GM21360 (cell line): Measurements from ENCODE around the gene TICAM2.
"Not testable (repeated sequence)": the region's sequence is repeated elsewhere in the genome, so short reads cannot be mapped to it uniquely, and the experiment has no call there.

Source experiments
- ATAC-seq: cut with Tn5 transposase; IDR thresholded peaks from one replicate; pipeline ENCODE4 v1.9.1; 2021; ENCODE audit warnings: mild to moderate bottlenecking, moderate library complexity; ENCODE audit not compliant: unreplicated experiment

TICAM2 gene, protein sequence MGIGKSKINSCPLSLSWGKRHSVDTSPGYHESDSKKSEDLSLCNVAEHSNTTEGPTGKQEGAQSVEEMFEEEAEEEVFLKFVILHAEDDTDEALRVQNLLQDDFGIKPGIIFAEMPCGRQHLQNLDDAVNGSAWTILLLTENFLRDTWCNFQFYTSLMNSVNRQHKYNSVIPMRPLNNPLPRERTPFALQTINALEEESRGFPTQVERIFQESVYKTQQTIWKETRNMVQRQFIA

DNA sequence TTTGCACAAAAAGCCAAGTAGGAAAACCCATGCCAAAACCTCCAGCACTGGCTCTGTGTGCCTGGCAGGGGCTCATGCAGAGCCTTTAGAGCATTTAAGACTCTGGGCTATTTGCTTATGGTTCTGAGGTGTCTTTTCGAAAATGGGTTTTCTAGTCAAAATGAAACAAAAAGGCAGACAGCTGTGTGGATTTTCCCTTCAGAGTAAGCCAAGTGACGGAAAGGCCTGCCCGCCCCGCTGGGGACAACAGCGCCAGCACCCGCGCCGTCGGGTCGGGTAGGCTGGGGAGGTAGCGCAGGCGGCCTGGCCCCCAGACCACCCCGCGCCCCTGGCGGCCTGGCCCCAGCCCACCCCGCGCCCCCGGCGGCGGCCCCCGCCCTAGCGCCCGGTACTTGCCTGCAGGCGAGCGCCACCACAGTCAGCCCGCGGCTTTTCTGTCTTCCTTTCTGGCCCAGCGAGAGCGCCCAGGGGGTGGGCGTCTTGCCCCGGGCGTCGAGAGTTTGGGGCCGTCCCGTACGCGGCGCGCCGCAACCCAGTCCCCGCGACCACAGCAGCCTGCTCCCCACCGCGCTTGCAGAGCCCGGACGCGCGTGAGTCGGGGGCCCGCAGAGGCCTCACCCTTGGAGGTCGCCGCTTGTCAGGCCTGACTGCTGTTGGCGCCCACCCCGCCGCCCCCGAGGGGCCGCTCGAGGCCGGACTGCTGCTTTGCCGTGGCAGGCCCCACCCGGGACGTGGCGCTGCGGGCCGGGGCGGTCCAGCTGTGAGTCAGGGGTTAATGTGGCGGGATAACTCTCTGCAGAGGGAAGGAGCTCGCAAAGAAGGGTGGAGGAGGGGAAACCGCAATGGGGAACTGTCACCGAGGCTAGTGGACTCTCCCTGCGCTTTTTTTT lies at the start of gene TICAM2:
Gene TICAM2, minus strand, starts transcription at position 779 of the 890 bp plus-strand sequence. CDS start 21,223 bp downstream, outside the sequence.
- ATAC-seq = peak; percentile 63

DNA sequence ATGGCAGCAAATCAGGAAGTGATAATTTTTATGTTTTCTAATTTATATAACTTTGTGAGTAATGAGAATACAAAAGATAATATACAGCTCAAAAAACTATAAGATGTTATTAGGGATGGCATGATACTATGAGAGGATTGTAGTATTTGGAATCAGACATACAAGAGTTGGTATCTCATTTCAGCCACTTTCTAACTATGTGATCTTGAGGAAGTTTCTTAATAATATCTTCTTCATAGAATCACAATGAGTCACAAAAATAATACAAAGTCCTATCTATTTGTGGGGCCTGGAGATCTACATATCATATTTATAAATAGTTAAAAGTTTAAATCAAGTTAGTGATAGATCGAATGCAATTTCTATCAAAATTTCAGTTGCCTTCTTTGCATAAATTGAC lies 47.3 kb upstream of the TICAM2 start:
- no peak for ATAC-seq

DNA sequence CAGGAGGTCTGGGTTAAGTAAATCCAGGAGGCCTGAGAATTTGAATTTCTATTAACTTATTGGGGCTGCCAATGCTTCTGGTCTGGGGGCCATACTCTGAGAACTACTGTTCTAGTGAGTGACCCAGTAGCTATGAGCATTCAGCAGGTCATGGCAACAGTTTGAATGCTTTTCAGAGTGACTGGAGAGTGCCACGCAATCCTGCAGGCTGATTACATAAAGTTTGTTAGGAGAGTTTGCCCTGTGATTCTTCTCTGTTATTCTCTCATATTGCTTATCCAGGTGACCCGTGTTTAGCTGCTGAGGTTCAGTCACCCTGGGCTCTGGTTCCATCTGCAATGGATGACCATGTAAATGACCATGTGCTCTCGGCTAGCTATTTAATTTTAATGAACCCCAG lies 45.8 kb upstream of the TICAM2 start:
- no peak for ATAC-seq

DNA sequence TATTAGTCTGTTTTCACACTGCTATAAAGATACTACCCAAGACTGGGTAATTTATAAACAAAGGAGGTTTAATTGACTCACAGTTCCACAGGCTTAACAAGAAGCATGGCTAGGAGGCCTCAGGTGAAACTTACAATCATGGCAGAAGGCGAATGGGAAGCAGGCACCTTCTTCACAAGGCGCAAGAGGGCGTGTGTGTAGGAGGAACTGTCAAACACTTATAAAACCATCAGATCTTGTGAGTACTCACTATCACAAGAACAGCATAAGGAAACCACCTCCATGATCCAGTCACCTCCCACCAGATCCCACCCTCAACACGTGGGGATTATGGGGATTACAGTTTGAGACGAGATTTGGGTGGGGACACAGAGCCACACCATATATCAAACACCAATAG lies 43.1 kb upstream of the TICAM2 start:
- ATAC-seq = not testable (repeated sequence)

DNA sequence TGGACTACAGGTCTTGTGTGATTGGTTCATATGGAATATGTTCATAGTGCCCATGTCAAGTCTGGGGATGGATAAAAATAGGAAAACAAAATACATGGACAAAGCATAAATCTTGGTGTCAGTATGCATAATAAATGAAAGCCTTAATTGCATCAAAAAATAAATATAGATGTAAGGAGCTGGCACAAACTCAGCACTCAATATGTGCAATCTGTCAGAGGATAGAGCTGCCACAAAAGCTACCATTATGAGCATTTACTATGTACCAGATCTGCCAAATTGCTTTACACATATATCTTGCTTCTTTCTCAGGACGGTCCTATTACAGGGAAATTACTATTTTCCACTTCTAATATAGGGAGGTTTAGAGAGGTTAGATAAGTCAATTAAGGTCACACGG lies 41.8 kb upstream of the TICAM2 start:
- no peak for ATAC-seq

DNA sequence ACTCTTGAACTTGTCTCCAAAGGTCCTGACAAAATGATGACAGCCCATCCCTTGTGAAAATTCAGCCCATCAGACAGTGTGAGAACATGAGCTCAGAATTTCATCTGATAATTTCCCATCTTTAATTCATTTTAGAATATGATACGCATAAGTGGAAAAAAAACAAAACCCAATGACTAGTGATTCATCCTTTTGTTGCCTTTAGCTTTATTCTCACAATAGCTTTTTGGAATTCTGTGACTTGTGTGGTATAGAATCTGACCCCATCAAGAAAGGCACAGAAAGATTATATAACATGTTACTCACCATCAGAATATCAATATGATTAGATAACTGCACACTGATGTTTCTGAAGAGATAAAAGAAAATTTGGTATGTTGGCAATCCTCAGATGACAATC lies 39.7 kb upstream of the TICAM2 start:
- ATAC-seq = no peak

DNA sequence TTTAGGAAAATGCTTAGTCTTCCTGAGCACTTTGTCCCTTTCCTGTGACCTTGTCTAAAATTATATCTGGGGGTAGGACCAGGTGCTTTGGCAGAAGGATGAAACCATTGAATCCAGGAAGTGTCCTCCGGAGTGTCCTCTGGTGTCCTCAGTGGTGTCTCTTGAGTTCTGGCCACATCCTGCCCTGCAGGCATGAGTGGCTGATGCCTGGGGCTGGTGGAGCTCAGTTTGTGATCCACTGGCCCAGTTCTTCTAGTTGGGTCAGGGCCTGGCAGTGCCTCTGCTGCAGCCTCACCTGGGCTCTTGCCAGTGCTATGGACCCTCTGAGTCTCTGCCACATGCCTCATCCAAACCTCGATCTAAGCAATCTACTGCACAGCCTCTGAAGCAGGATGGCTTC lies 38.0 kb upstream of the TICAM2 start:
- no peak for ATAC-seq

DNA sequence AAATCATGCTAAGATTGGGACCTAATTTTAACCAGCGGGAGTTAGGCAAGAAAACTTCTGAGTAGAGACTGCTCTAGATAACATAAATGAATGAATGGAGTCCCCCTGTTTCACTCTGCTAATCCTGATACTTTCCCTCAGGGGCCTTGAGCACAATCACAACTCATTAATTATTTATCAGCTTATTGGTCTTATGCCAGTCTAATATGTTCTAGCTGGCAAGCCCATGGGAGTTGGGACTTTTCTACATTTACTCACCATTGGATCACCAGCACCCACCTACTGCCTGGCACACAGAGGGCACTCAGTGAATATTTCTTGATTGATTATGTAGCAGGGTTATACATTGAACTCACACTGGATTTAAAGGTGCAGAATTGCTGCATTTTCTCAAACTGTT lies 37.1 kb upstream of the TICAM2 start:
- no peak for ATAC-seq

DNA sequence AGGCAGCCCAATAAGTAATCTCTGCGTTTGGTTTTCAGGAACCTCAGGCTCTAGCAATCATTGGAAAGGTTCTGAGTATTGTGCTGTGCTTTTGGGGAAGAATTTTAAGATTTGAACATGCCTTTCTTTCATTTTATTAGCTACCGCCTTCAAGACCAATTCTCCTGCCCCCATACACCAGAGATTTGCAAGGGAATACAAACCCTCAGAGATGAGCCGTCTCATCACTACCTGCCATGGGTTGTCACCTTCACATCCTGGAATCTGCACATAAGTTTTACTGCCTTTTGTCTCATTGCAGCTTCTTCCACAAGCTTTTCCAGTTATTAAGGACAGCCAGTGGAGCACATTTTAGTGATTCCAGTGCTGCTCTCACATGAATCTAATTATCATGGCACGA lies 35.2 kb upstream of the TICAM2 start:
- ATAC-seq = no peak

DNA sequence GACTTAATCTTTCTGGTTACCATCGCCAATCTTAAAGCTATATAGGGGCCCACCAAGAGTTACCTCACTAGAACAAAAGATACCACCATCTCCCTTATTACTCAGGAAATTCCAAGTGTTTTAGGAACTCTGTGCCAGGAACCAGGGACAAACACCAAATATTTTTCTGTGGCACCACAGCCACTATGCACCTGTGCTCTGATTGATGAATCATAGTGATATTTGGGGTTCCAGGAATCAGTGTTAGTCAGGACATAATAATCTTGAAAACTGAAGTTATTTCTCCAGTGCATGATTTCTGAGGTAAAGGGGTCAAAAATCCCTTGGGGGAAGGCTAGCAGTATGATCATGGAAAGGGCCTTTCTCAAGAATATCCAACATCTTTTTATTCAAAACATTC lies 33.7 kb upstream of the TICAM2 start:
- ATAC-seq = no peak

DNA sequence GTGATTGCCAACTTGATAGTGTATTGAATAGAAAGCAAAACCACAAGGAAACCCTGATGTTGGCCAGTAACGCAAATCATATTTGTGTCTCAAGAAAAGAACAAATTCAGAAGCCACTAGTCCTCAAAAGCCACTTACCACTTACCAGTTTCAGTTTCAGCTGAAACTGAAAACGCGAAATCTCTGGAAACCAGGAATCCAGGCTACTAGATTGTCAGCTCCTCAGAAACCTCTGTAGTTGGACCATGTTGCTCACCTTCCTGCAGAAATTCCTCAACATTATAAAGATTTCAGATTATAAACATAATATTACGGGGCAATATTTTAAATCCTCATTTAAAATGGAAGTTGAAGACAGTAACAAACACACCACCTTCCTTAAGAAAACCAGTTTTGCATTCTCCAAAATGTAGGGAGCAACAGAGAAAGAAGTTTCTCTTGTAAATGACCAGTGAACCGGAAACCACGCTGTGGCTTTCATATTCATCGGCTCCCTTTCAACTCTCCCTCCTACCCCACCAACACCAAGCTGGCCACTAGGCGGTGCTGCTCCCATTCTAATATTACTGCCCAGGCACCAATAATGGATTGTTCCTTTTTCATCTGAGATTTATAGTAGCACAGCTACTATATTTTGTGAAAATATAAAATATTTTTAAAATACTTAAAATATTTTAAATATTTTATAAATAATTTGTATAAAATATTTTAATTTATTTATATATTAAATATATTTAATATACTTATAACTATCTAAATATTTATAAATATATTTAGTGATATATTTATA lies 32.3 kb upstream of the TICAM2 start:
- ATAC-seq = peak; percentile 55

DNA sequence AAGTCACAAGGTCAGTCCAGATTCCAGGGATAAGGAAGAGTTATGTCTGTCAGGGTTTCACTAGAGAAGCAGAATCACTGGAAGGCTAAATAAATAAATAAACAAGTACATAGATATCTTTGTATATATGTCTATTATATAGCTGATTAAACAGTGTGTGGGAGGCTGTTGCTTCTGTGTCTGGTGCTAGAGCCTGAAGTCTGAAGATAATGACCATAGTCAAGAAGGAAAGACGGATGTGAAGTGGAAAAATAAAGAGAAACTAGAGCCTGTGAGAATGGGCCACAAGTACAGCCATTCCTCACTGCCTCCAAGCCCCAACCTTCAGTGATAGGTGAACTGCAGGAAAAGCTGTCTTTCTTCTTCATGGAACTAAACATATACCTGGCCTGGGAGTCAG lies 27.6 kb upstream of the TICAM2 start:
- no peak for ATAC-seq

DNA sequence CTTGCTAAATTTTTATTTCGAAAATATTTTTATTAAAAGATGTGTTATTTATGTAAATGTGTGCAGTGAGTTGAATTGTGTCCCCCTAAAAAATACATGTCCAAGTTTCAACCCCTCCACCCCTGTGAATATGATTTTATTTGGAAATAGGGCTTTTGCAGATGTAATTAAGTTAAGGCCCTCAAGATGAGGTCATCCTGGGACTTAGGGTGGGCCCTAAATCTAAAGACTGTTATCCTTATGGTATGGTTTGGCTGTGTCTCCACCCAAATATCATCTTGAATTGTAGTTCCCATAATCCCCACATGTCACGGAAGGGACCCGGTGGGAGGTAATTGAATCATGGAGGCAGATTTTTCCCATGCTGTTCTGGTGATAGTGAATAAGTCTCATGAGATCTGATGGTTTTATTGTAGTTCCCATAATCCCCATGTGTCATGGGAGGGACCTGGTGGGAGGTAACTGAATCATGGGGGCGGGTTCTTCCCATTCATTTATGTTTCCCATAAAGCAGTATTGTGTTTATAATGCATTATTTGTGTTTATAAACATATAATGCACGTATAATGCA lies 25.1 kb upstream of the TICAM2 start:
- ATAC-seq = no peak

DNA sequence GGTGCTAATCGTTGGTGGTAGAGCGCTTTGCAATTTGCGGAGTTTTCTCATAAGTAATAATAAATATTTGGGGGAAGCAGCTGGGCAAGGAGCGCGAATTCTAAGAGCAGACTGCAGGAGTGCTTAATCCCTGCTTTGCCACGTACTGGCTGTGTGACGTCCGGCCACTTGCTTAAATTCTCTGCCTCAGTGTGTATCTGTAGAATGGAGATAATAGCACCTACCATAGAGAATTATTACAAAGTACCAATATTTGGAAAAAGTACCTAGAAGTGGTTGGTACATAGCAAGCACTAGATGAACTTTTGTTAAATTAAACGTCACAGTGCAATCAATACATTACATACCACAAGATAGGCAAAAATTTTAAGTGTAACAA lies 24.2 kb upstream of the TICAM2 start:
- ATAC-seq = peak; percentile 36

DNA sequence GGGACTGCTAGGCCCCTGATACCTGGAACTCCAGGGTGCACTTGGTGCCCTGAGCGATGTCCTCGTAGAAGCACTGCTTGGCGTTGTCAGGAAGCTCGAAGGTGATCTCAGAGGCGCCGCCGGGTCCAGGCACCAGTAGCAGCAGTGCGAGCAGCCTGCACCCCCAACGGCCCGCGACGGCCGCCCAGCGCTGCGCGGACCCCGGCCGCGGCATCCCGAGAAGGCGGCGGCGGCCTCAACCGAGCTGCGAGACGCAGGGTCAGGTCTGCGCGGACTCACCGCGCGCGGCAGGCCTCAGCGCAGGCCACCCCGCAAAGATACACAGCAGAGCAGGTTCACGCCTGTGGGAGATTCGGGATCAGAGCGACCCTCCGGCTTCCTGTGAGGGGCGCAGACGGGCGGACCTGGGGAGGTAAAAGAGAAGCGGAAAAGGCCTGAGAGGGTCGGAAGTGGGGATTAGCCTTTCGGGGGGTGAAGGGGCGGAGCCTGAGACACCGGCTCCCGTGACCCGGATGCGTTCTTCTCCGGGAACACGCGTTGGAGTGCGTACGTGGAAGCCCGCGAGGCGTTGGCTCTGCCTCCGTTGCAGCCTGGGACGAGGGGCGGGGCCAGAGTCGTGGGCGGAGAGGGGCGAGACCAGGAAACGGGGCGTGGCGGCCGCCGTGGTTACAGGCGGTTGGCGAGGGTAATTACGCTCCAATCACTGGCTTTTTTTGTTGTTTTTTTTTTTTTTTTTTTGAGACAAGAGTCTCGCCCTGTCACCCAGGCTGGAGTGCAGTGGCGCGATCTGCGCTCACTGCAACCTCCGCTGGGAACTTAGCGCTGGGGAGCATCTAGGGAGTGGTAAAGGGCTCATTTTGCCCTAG lies 23.5 kb upstream of the TICAM2 start, which contains the start of gene TMED7:
Gene TMED7, minus strand, starts transcription at position 458 of the 866 bp plus-strand sequence. Its CDS starts 244 bp downstream, at position 214.
- peak; percentile 89 for ATAC-seq

DNA sequence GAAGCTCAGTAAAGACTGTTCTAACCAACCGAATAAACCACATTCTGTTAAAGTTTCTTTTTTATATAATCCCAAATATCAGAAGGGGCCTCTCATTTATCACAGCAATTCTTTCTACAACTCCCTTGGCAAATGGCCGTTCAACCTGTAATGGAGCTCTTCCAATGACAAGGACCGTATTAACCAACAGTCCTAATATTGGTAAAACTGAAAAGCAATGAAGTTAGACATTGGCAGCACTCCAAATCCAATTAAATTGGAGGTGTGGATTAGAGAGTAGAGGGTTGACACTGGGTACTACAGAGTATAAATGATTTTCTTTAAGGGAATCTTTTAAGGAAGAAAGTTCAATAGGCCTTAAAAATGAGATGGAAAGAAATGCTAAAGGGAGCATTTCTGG lies 22.7 kb upstream of the TICAM2 start:
- ATAC-seq = no peak

DNA sequence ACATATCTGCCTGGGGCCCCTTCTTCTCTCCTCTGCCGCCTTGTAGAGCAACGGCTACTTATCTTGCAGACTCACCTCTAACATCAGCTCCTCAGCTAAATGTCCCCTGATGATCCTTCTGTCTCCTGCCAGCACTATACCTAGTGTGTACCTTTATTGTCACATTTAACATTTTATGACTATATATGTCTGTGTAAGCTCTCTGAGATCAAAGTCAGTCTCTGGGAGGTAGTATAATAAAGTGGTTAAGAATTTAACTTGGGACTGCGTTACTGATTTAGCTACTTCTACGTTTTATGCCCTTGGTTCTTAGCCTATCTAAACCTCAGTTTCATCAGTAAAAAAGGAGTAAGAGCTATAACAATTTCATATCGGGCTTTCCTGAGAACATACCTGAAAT lies 21.4 kb upstream of the TICAM2 start:
- no peak for ATAC-seq

DNA sequence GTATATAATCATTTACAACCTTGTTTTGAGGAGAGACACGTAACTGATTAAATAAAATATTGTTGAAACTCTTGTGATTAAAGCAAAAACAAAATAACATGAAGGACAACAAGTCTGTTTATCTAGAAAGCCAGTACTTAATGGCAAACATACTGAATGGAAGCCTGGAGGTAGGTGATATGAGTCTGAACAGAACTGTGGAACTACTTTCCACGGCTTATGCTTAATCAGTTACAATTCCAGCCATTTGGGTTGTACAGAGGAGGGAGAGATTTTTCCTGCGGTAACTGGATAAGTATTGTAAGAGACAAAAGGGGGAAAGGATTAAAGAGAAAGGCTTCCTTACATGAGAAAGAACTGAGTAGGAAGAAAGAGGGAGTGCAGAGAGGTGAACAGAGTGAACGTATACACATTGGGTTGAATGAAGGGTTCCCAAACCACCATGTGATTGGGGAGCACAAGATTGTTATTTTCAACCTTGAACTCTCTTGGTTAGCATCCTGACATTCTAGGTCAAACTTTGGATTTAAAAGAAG lies 19.2 kb upstream of the TICAM2 start:
- no peak for ATAC-seq

DNA sequence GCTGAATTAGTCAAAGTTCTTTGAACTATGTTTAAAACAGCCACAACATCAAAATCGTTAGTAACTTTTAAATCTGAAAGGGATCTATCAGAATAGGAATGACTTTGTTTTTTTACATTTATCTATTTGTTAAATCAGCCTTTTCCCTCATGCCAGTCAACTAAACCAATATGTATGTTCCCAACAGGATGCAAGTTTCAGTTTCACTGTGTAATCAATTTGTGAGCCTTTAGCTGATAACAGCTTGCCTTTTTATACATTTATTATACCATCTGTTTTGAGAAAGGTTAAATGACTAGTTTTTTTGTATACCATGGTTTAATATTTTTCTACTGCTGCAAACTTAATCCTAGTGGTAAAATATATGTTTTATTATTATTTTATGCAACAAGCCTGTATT lies 14.6 kb upstream of the TICAM2 start:
- no peak for ATAC-seq

DNA sequence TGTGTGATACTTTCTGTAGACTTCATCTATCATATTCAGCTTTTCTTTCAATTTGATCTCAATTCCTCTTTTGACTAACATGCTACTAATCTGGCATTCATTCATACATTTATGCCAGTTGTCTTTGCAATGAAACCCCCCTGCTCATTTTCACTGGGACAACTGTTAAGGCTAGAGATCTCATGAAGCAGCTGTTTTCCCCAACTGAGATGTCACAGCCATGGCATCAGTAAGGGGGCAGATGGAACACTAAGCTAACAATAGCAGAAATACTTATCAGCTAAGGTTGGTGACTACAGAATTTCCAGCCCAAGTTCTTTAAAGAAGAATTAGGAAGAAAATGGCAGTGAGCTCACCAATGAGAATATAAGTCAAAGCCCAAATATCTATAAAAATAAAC lies 14.2 kb upstream of the TICAM2 start:
- no peak for ATAC-seq
